ENCODE data around the gene MGAT3. TPM values are rescaled to one million over a fixed set of nuclear protein-coding genes. Genes with fewer than 3 reads are reported as not detected.

MGAT3 gene
- total RNA-seq, 1 experiment from 2014 or later, result 5.0 TPM

- no peaks in the 10 kb centered on the region for H3K79me1 ChIP-seq (ENCODE audit: insufficient read depth, low read depth, low read length, poor library complexity, severe bottlenecking)
- no peak overlapping the region for H2BK12ac ChIP-seq (ENCODE audit: insufficient read length, low read depth, low read length)
- H3K9me3 ChIP-seq (ENCODE audit: control insufficient read depth, low read depth, low read length), result no peaks in the 10 kb centered on the region
- no CpG with 5 or more reads among the region's 11 CpGs for WGBS (ENCODE audit: extremely low coverage, insufficient read length, low lambda C conversion rate)
- no peaks in the 10 kb centered on the region for H3K36me3 Mint-ChIP-seq (ENCODE audit: insufficient read depth in 1 of 3, low read depth in 3 of 3)
- DNase-seq, result no peak
- H3K18ac ChIP-seq (ENCODE audit: insufficient read length, low read depth, low read length), result no peak overlapping the region
- H2AK5ac ChIP-seq (ENCODE audit: insufficient read length, low read length), result no peak overlapping the region
- H2BK5ac ChIP-seq (ENCODE audit: insufficient read length, low read length), result no peak overlapping the region
- H4K8ac ChIP-seq (replicated peaks; ENCODE audit: insufficient read length, low read depth, low read length), result no peak overlapping the region
- no peak overlapping the region for H4K5ac ChIP-seq (ENCODE audit: insufficient read length, low read depth, low read length)
- no peak overlapping the region for H3T11ph ChIP-seq (ENCODE audit: low read length)
- no peak overlapping the region for H3K56ac ChIP-seq (ENCODE audit: insufficient read length, low read depth, low read length)
- no peak overlapping the region for H3K14ac ChIP-seq (ENCODE audit: insufficient read depth, low read length)
- TF ChIP-seq CTCF (conservative IDR thresholded peaks at IDR 0.05), result no peak
- no peaks in the 10 kb centered on the region for H3K27me3 ChIP-seq (ENCODE audit: insufficient read depth, low read length)
- no peaks in the 10 kb centered on the region for H3K4me1 ChIP-seq (ENCODE audit: insufficient read depth, low read length)
- H4K91ac ChIP-seq (ENCODE audit: insufficient read length, low read depth, low read length), result no peak overlapping the region
- H3K27ac Mint-ChIP-seq, result no peak overlapping the region
- no peaks in the 10 kb centered on the region for H3K23me2 ChIP-seq (ENCODE audit: insufficient read length, low read depth, low read length, poor library complexity, severe bottlenecking)
- no peak overlapping the region for H3K27ac ChIP-seq (ENCODE audit: insufficient read length, low read depth, low read length)
- H3K23ac ChIP-seq (ENCODE audit: insufficient read length, low read depth, low read length), result no peak overlapping the region
- H3K27me3 Mint-ChIP-seq (ENCODE audit: low read depth), result peaks cover 9% of the 10 kb centered on the region
- H2AFZ ChIP-seq (ENCODE audit: low read length), result no peak overlapping the region
- no peak overlapping the region for H3K4me3 Mint-ChIP-seq
- H3K4me1 Mint-ChIP-seq, result peaks cover 6 to 8% of the 10 kb centered on the region in 2 experiments
- H2BK20ac ChIP-seq (ENCODE audit: low read depth, low read length, poor library complexity, severe bottlenecking), result no peak overlapping the region
- no peaks in the 10 kb centered on the region for H3K79me2 ChIP-seq (ENCODE audit: insufficient read depth, low read length)
- no peaks in the 10 kb centered on the region for H3K9me3 Mint-ChIP-seq
- no peak overlapping the region for H2BK15ac ChIP-seq (ENCODE audit: low read depth, low read length)
- H2BK120ac ChIP-seq (ENCODE audit: low read depth, low read length, poor library complexity, severe bottlenecking), result no peak overlapping the region
- H4K20me1 ChIP-seq (ENCODE audit: control insufficient read depth, insufficient read depth, insufficient read length), result no peaks in the 10 kb centered on the region
- H3K4ac ChIP-seq (ENCODE audit: low read depth, low read length), result no peak overlapping the region
- H3K9ac ChIP-seq (ENCODE audit: extremely low read depth, insufficient read length, low read length), result no peak overlapping the region
- no peak overlapping the region for H3K4me2 ChIP-seq (ENCODE audit: insufficient read depth, insufficient read length, low read length)
Measured at GRCh38 chr22:39444937-39445465, 11.8 kb upstream of the MGAT3 start.

All from H9 (cell line).